ENCODE data around the gene IPCEF1. TPM values are rescaled to one million over a fixed set of nuclear protein-coding genes. Genes with fewer than 3 reads are reported as not detected.
"Not testable (repeated sequence)": the region's sequence is repeated elsewhere in the genome, so short reads cannot be mapped to it uniquely, and the experiment has no call there.

The IPCEF1 gene
- total RNA-seq, 1 donor from 2014 or later = 0.61 TPM

GRCh38 chr6:154343473-154344308 lies 12.9 kb downstream of the IPCEF1 start:
- TF ChIP-seq CTCF (IDR thresholded peaks at IDR 0.05; ENCODE audit: partially characterized antibody, unreplicated experiment) = peak; percentile 13
- H3K36me3 Mint-ChIP-seq (ENCODE audit: unreplicated experiment) = no peaks in the 10 kb centered on the region
- peaks cover 3% of the 10 kb centered on the region for H3K4me1 Mint-ChIP-seq (ENCODE audit: low read depth, unreplicated experiment)
- H3K27ac Mint-ChIP-seq (ENCODE audit: unreplicated experiment) = no peak overlapping the region
- no peaks in the 10 kb centered on the region for H3K27me3 Mint-ChIP-seq (ENCODE audit: unreplicated experiment)
- no peaks in the 10 kb centered on the region for H3K9me3 Mint-ChIP-seq (ENCODE audit: unreplicated experiment)
- H3K4me3 Mint-ChIP-seq (ENCODE audit: unreplicated experiment) = peak overlapping the region; percentile 41
- peak; percentile 13 for DNase-seq

GRCh38 chr6:154341871-154342270 lies 14.7 kb downstream of the IPCEF1 start:
- Mint-ChIP-seq H3K27me3 (ENCODE audit: unreplicated experiment) (no peaks in the 10 kb centered on the region), H3K36me3 (ENCODE audit: unreplicated experiment) (no peaks in the 10 kb centered on the region), H3K9me3 (ENCODE audit: unreplicated experiment) (no peaks in the 10 kb centered on the region), H3K27ac (ENCODE audit: unreplicated experiment) (no peak overlapping the region), H3K4me3 (ENCODE audit: unreplicated experiment) (no peak overlapping the region), H3K4me1 (ENCODE audit: low read depth, unreplicated experiment) (peaks cover 3% of the 10 kb centered on the region)
- no peak for TF ChIP-seq CTCF (IDR thresholded peaks at IDR 0.05; ENCODE audit: partially characterized antibody, unreplicated experiment)
- DNase-seq = no peak

DNA sequence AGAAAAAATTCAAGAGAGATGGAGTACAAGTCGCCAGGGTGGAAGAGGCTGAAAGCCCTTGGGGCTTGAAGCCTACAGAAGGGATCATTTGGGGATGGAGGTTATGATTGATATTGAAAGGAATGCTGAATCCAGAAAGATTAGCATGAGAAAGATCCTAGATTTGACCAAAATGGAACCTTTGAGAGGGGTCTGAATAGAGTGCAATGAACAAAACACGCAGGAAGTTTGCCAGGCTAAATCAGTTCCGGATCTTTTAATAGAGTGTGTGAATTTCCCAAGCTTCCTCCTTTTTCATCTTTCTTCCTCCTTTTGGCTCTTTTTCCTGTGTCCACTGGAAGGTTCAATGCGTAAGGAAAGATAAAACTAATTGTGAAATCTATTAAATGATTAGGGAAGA lies 15.3 kb downstream of the IPCEF1 start:
- H3K27ac Mint-ChIP-seq (ENCODE audit: unreplicated experiment) = no peak overlapping the region
- H3K4me3 Mint-ChIP-seq (ENCODE audit: unreplicated experiment) = no peak overlapping the region
- H3K27me3 Mint-ChIP-seq (ENCODE audit: unreplicated experiment) = no peaks in the 10 kb centered on the region
- TF ChIP-seq CTCF (IDR thresholded peaks at IDR 0.05; ENCODE audit: partially characterized antibody, unreplicated experiment) = no peak
- DNase-seq = no peak
- H3K4me1 Mint-ChIP-seq (ENCODE audit: low read depth, unreplicated experiment) = peaks cover 3% of the 10 kb centered on the region
- no peaks in the 10 kb centered on the region for H3K9me3 Mint-ChIP-seq (ENCODE audit: unreplicated experiment)
- no peaks in the 10 kb centered on the region for H3K36me3 Mint-ChIP-seq (ENCODE audit: unreplicated experiment)

GRCh38 chr6:154337406-154338005 lies 19.1 kb downstream of the IPCEF1 start:
- no peak for TF ChIP-seq CTCF (IDR thresholded peaks at IDR 0.05; ENCODE audit: partially characterized antibody, unreplicated experiment)
- no peak for DNase-seq
- Mint-ChIP-seq H3K4me3 (ENCODE audit: unreplicated experiment) (no peak overlapping the region), H3K27me3 (ENCODE audit: unreplicated experiment) (no peaks in the 10 kb centered on the region), H3K4me1 (ENCODE audit: low read depth, unreplicated experiment) (no peaks in the 10 kb centered on the region), H3K36me3 (ENCODE audit: unreplicated experiment) (no peaks in the 10 kb centered on the region), H3K9me3 (ENCODE audit: unreplicated experiment) (no peaks in the 10 kb centered on the region), H3K27ac (ENCODE audit: unreplicated experiment) (no peak overlapping the region)

DNA sequence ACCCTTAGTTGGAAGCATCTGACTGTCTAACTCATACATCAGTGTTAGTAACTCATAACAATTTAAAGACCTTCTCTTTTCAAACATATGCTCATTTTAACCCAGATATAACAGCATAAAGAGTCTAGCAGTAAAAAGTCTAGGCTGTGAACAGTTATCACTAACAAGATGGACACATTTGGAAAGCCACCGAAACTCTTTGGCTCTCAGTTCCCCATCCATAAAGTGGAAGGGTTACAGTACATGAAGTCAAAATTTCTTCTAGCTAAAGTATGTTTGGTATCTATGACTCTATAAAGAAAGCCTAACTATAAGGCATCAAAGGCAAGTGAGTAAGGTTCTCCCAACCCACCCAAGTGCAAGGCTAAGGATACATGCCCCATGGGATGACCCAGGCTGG lies 22.5 kb downstream of the IPCEF1 start:
- H3K4me1 Mint-ChIP-seq (ENCODE audit: low read depth, unreplicated experiment); H3K9me3 Mint-ChIP-seq (ENCODE audit: unreplicated experiment); H3K27ac Mint-ChIP-seq (ENCODE audit: unreplicated experiment); DNase-seq; H3K27me3 Mint-ChIP-seq (ENCODE audit: unreplicated experiment); H3K4me3 Mint-ChIP-seq (ENCODE audit: unreplicated experiment); H3K36me3 Mint-ChIP-seq (ENCODE audit: unreplicated experiment): not testable (repeated sequence)

Measured in glutamatergic neuron (in vitro differentiated cells).